ENCODE data around the gene ZNF316.

The ZNF316 gene

DNA sequence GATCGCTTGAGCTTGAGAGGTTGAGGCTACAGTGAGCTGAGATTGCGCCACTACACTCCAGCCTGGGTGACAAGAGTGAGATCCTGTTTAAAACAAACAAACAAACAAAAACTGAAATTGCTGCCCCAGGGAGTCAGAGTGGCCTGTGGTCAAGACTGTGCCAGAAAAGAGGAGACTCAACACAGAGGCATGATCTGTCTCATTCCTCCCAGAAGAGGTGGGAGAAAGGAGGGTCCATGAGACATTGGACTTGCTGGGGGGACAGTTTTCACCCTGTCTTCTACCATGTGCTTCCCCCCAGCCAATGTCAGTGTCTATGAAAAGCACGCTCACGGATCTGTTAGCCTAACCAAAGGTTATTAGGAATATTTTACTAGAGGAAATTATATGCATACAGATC is 18.5 kb upstream of the ZNF316 start:
- DNase-seq (ENCODE audit: low read depth, low spot score), result no peak
- TF ChIP-seq, protein P1, sequence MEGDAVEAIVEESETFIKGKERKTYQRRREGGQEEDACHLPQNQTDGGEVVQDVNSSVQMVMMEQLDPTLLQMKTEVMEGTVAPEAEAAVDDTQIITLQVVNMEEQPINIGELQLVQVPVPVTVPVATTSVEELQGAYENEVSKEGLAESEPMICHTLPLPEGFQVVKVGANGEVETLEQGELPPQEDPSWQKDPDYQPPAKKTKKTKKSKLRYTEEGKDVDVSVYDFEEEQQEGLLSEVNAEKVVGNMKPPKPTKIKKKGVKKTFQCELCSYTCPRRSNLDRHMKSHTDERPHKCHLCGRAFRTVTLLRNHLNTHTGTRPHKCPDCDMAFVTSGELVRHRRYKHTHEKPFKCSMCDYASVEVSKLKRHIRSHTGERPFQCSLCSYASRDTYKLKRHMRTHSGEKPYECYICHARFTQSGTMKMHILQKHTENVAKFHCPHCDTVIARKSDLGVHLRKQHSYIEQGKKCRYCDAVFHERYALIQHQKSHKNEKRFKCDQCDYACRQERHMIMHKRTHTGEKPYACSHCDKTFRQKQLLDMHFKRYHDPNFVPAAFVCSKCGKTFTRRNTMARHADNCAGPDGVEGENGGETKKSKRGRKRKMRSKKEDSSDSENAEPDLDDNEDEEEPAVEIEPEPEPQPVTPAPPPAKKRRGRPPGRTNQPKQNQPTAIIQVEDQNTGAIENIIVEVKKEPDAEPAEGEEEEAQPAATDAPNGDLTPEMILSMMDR (IDR thresholded peaks at IDR 0.05; ENCODE audit: insufficient read depth, low read length, missing control alignments), result no peak
- ChIA-PET POLR2A (no interaction called here), CTCF (interaction anchor here (0.8 to 1.0 kb wide), 2 partner anchors 9 to 10 kb away, joined by 3 read pairs; no protein-coding TSS in a partner anchor)
- no peak overlapping the region for H3K4me3 ChIP-seq (ENCODE audit: low read depth, low read length)

DNA sequence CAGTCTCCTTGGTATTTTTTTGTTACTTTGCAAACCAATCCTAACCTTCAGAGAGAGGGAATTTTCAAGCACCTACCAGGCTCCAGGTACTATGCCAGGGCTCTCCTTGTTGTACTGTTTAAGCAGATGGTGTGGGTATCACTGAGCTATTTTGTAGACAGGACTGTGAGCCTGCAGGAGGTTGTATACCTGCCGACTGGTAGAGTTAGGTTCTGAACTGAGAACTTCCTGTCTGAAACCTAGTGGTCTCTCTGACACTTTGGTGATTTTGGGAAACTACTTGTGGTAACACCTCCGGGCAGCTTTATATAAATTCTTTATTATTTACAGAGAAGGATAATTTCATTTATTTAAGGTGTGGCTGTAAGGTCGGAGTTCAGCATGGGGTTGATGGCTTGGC is 17.2 kb upstream of the ZNF316 start:
- no peak overlapping the region for H3K4me3 ChIP-seq (ENCODE audit: low read depth, low read length)
- ChIA-PET POLR2A (no interaction called here), CTCF (interaction anchor here (0.6 kb wide), 1 partner anchor 29 kb away, joined by 3 read pairs; no protein-coding TSS in a partner anchor)
- no peak for DNase-seq (ENCODE audit: low read depth, low spot score)
- TF ChIP-seq, protein P1 (IDR thresholded peaks at IDR 0.05; ENCODE audit: insufficient read depth, low read length, missing control alignments), result no peak

DNA sequence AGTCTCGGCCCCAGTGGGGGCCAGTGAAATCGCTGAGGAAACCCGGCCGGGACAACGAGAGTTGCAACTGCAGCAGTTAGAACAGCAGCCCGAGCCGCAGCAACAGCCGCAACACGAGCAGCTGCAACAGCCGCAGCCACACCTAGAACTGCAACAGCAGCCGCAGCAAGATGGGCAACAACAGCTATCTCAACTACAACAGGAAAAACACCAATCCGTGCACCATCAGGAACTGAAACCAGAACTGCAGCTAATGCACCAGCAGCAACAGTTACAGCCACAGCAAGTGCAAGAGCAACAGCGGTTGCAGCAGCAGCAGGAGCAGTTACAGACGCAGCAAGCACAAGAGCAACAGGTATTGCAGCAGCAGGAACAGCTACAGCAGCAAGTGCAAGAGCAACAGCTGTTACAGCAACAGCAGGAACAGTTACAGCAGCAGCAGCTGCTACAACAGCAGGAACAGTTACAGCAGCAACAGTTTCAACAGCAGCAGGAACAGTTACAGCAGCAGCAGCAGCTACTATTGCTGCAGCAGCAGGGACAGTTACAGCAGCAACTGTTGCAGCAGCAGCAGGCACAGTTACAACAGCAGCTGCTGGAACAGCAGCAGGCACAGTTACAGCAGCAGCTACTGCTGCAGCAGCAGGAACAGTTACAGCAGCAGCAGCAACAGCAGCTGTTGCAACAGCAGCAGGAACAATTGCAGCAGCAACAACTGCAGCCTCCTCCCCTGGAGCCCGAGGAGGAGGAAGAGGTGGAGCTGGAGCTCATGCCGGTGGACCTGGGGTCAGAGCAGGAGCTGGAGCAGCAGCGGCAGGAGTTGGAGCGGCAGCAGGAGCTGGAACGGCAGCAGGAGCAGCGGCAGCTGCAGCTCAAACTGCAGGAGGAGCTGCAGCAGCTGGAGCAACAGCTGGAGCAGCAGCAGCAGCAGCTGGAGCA is 15.7 kb upstream of the ZNF316 start:
- TF ChIP-seq, protein P1 (IDR thresholded peaks at IDR 0.05; ENCODE audit: insufficient read depth, low read length, missing control alignments), result no peak
- CTCF ChIA-PET, result interaction anchor here (1.2 kb wide), 1 partner anchor 9 kb away, joined by 3 read pairs; no protein-coding TSS in a partner anchor
- no peak overlapping the region for H3K4me3 ChIP-seq (ENCODE audit: low read depth, low read length)
- POLR2A ChIA-PET, result no interaction called here
- no peak for DNase-seq (ENCODE audit: low read depth, low spot score)

DNA sequence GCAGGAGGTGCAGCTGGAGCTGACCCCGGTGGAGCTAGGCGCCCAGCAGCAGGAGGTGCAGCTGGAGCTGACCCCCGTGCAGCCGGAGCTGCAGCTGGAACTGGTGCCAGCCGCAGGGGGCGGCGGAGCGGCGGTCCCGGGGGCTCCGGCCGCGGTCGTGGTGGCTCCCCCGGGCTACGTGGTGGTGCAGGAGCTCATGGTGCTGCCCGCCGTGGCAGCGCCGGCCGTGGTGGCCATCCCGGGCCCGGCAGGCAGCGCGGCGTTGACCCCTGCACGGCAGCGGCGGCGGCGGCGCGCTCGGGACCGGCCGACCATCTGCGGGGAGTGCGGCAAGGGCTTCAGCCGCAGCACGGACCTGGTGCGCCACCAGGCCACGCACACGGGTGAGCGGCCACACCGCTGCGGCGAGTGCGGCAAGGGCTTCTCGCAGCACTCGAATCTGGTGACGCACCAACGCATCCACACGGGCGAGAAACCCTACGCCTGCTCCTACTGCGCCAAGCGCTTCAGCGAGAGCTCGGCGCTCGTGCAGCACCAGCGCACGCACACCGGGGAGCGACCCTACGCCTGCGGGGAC is 14.9 kb upstream of the ZNF316 start:
- H3K4me3 ChIP-seq (ENCODE audit: low read depth, low read length), result no peak overlapping the region
- TF ChIP-seq, protein P1 (IDR thresholded peaks at IDR 0.05; ENCODE audit: insufficient read depth, low read length, missing control alignments), result no peak
- no peak for DNase-seq (ENCODE audit: low read depth, low spot score)
- ChIA-PET POLR2A (no interaction called here), CTCF (interaction anchor here (1.2 kb wide), 1 partner anchor 9 kb away, joined by 3 read pairs; no protein-coding TSS in a partner anchor)

DNA sequence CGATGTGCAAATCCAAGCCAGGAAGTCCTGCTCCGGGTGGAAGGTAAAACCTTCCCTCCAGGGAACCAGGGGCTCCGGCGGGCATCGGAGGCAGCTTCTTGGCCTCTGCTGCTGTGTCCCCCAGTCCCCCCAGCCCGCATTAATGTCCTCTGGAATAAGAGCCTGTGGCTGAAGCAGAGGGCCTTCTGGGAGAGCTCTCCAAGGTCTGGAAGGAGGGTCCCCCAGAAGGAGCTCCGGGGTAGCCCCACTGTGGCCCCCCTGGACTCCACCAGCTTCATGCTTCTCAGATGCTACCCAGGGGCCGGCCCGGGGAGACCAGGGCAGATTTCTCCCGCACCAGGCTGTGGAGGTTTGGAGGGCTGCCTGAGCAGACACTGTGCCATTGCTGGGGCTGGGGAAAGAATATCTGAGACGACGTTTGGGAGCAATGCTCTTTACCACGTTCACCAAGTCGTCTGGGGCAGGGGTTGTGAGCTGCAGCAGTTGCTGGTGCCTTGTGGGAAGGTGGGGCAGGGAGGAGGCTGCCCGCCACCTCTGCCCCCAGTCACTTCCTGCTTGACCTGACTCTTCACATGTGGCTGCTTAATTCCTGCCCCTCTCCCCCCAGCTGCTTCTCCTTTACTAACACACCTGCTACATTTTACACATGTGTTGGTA is 13.4 kb upstream of the ZNF316 start:
- no peak for DNase-seq (ENCODE audit: low read depth, low spot score)
- no peak overlapping the region for H3K4me3 ChIP-seq (ENCODE audit: low read depth, low read length)
- TF ChIP-seq, protein P1 (IDR thresholded peaks at IDR 0.05; ENCODE audit: insufficient read depth, low read length, missing control alignments), result no peak
- ChIA-PET CTCF (no interaction called here), POLR2A (no interaction called here)

DNA sequence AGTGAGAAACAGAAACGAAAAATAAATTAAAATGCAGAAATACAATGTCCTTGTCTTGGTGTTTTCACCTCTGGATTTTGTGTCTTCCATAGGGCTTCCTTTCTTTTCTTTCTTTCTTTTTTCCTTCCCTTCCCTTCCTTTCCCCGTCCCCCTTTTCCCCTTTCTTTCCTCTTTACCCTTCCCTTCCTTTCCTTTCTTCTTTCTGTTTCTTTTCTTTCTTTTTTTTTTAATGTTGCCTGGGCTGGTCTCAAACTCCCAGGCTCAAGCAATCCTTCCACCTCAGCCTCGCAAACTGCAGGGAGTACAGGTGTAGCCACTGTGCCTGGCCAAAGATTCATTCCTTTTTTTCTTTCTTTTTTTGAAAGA is 12.9 kb upstream of the ZNF316 start:
- H3K4me3 ChIP-seq (ENCODE audit: low read depth, low read length), result no peak overlapping the region
- TF ChIP-seq, protein P1 (IDR thresholded peaks at IDR 0.05; ENCODE audit: insufficient read depth, low read length, missing control alignments), result no peak
- POLR2A ChIA-PET, result no interaction called here
- CTCF ChIA-PET, result no interaction called here
- DNase-seq (ENCODE audit: low read depth, low spot score), result no peak

Data from AG04449 (cell line).